HS-27A (cell line): ENCODE measurements around the gene EGR4.

Experiments used
- DNase-seq: peaks from one replicate; pipeline ENCODE4 v3.0.0-alpha.2; 2012; ENCODE audit warnings: low read depth, missing footprints

Gene EGR4

DNA sequence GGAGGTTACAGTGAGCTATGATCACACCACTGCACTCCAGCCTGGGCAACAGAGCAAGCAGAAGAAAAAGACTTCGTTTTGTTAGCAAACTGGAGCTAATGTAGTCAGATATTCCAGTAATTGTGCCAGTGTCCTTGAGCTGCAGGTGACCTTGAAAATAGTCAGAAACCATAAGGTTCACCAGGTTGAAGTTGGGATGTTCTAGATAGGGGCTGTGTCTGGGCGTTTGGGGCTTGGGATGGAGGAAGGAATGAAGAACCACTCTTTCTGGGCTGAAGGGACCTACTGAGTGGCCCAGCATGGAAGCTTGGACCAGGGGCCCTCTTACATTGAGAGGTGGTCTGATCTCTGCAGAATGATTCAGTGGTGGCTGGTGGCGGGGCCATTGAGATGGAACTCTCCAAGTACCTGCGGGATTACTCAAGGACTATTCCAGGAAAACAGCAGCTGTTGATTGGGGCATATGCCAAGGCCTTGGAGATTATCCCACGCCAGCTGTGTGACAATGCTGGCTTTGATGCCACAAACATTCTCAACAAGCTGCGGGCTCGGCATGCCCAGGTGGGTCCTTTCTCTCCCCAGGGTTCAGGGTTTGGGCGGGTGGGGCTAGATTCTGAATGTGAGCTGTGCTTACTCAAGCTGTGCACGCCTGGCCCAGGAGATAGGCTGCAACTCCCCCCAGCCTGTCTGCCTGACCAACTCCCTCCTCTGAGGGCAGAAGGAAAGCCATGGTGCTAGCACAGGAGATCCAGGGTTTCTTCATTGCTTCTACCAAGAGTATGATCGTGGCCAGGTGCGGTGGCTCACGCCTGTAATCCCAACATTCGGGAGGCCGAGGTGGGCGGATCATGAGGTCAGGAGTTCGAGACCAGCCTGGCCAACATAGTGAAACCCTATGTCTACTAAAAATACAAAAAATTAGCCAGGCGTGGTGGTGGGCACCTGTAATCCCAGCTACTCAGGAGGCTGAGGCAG is 42.2 kb downstream of the EGR4 start:
- DNase-seq = no peak

DNA sequence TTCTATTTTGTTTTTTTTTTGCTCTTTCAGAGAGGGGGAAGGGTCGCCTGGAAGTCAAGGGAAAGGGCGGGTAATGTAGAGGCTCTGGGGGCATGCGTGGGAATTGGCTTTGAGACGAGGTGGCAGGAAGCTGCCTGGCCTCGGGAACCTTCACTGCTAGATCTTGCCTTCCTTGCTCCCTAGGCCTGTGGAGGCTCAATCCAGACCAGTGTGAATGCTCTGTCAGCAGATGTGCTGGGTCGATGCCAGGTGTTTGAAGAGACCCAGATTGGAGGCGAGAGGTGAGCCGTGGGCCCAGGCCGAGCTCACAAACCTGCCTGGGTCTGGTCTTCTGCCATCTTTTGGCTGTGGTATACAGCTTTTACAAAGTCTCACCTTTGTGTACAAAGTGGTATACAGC is 43.7 kb downstream of the EGR4 start:
- DNase-seq = no peak

DNA sequence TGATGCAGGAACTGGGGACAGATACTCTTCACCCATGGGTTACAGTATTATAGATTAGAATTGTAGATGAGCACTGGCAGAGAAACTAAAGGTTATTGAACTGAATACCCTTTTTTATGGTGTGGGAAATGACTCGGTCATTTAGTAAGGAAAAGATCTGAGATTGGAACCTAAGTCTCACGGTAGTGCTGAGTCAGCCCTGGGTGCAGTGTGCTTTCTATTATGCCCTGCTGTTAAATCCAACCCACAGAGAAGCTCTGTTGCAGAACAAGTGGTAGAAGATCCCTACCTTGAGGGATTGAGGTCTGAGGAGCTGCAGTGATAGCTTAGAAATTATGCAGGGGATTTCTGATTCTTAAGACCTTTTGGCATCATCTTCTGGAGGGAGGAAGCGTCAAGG is 46.5 kb downstream of the EGR4 start:
- no peak for DNase-seq

DNA sequence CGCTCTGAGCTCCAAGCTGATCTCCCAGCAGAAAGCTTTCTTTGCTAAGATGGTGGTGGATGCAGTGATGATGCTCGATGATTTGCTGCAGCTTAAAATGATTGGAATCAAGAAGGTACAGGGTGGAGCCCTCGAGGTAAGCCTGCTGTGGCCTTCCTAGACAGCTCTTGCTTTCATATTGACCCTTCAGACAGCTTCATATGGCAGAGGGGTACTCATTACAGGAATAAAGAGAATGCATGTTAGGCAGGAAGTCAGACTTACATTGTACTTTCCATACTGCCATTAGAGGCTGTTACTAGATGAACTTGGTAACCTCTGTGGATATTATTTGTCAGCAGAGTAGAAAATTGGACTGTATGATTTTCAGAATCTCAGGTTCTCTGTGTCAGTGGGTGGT is 48.8 kb downstream of the EGR4 start:
- DNase-seq = no peak

DNA sequence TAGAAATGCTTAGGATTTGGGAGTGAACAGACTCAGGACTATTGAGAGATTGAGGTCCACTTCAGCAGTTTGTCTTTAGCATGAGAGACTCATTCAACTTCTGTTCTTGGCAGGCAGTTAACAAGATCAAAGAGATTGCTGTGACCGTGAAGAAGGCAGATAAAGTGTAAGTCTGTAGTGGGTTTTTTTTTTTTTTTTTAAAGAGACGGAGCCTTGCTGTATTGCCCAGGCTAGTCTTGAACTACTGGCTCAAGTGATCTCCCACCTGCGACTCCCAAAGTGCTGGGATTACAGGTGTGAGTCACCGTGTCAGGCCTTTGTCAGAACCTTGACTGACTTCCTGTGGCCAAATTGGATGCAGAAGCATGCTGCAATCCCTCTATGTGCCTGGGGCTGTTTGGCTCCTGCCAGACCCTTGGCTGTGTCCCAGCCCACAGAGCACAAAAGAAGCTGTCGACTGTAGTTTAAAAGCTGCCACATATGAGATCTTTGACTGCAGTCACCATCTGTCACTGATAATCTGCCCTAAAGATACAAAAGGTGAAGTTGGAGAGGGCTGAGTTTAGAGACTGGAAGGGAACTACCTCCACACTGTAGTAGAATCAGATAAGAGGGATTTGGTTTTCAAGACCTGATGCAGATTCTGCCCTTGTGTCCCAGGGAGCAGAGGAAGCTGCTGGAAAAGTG is 49.3 kb downstream of the EGR4 start:
- DNase-seq = no peak
